GDM1 (cell line): ENCODE data around the gene SLC25A4.
"Not testable (repeated sequence)": the region's sequence is repeated elsewhere in the genome, so short reads cannot be mapped to it uniquely, and the experiment has no call there.

Experiments used
- DNase-seq: peaks from one replicate; lab custom pipeline; 2025; lab: John Stamatoyannopoulos, UW

The SLC25A4 gene

DNA sequence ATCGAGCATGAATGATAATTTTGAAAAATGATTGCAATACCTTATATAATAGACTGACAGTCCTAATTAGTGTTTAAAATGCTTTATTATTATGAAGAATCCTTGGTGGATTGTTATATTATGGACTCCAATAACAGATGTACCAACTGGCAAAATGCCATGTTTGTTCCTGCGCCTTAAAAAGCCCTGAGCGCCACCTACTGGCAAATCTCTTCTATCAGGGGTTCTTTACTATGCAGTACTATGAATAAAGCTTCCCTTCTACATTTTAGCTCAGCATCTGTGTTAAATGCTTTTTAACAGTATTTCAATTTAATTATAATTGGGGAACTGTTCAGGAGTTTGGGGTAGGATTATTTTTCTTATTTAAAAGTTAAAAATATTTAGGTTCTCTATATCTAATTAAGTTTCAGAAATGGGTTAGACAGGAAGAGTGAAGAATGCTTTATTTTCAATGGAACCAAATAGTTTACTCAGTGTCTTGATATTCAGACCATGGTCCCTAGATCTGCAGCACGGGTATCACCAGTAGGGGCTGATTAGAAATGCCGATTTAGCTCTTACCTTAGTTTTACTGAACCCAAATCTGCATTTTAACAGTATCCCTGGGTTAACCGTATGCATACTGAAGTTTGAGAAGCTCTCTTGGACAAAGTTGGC lies 40.7 kb downstream of the SLC25A4 start:
- peak; percentile 53 for DNase-seq

DNA sequence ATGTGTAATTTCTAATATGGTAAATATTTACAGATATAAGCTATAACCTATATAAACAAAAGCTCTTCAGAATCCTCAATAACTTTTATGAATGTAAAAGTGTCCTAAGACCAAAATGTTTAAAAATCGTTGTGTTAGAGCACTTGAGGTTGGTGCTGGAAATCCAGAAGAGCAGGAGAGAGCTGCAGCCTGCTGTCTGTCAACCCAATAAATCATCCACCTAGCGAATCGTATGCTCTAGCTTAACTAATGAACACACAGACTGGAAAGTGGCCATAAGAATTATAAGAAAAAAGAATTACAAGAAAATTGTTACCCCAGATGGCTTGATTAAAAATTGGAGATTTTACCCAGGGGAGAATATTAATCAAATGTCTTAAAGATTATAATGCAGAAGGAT lies 43.7 kb downstream of the SLC25A4 start:
- DNase-seq: no peak

- DNase-seq: no peak
Observed at GRCh38 chr4:185189606-185190305, 46.7 kb downstream of the SLC25A4 start.

- DNase-seq: no peak
Observed at GRCh38 chr4:185190306-185190856, 47.3 kb downstream of the SLC25A4 start.

DNA sequence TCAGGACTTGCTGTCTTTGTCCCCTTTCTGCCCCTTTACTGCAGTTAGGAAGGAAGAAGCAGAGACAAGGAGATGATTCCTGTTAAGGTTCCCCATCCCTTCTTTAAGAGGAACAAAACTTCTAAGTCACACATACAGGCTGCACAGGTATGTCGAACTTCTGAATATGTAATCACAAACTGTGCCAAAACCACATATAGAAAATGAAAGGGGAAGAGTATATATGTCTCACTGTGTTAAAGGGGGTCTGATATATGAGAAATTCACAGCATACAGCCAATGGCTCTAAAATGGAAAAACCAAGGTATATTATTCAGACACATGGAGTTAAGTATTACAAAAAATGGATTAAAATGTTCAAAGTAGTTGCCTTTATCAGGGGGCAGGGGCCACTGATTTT lies 49.0 kb downstream of the SLC25A4 start:
- no peak for DNase-seq

- no peak for DNase-seq
Observed at GRCh38 chr4:185194924-185195888, 52.1 kb downstream of the SLC25A4 start.

DNA sequence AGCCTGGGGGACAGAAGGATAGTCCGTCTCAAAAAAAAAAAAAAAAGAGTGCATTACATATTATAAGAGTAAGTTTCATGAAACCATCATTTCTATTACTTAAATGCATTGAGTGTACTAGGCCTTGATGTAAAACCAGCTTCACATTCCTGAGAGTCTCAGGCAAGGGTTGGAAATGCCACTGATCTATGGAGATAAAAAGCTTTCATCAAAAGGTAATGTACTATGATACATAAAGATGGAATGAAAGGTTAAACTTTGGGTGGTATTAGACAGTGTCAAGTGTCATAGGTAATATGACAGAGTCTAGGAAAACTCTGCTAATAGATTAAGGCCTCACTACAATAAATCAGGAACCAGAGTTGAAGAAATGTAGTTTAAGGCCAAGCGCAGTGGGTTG lies 53.4 kb downstream of the SLC25A4 start:
- no peak for DNase-seq

GRCh38 chr4:185198189-185198588 lies 55.1 kb downstream of the SLC25A4 start:
- DNase-seq: not testable (repeated sequence)
